HG03103 (cell line): ENCODE data around the gene TMEM170A.
"Not testable (repeated sequence)": the region's sequence is repeated elsewhere in the genome, so short reads cannot be mapped to it uniquely, and the experiment has no call there.

Experiments used
- ATAC-seq: cut with Tn5 transposase; IDR thresholded peaks from one replicate; pipeline ENCODE4 v1.9.1; 2021; ENCODE audit warnings: low read depth; ENCODE audit not compliant: unreplicated experiment

Gene TMEM170A, protein sequence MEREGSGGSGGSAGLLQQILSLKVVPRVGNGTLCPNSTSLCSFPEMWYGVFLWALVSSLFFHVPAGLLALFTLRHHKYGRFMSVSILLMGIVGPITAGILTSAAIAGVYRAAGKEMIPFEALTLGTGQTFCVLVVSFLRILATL

DNA sequence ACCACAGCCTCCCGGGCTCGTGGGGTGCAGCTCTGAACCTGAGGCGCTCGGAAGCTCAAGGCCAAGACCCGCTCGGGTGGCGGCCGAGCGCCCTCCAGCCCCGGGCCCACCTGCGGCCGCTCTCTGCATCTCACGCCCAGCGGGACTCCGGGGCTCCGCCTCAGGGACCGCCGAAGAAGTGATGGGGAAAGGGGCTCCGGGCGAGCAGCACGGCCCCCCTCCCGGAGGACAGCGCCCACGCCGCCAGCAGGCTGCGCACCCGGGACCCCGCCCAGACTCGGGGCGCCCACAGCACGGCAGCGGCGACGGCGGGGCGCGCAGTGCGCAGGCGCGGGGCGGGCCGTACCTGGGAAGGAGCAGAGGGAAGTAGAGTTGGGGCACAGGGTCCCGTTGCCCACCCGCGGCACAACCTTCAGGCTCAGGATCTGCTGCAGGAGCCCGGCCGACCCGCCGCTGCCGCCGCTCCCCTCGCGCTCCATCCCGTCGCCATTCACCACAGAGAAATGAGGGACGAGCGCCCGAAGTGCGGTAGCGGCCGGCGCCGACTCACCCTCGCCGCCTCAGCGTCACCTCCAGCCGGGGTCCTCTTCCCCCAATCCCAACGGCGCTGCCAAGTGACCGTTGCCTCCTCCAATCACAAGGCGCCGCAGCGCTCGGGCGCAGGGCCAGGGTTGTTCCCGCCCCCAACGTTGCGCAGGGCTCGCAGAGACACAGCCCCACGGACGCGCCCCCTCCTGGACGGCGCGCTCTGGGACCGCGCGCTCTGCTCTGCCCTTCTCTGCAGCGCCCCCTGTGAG, at the start of gene TMEM170A:
TMEM170A (minus strand) TSS at position 568 of the 797 bp plus-strand sequence; CDS start at position 479, 89 bp downstream.
- ATAC-seq, result peak; percentile 81

DNA sequence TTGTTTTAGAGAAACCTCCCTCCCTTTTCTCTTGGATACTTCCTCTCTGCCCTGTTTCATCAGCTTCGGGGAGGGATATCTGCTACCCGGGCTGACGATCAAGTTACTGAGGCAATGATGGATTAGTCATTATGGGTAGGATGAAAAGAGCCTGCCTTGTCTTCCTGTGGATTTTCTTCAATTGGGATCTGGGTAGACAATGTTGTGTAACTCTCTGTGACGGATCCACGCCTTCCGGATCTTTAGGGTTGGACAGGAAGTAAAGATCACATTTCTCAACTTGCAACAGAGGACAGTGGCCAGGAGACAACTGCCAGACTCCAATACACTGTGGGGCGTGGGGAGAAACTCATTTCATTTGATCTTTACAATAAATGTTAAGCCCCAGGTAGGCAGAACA, 42.1 kb upstream of the TMEM170A start:
- no peak for ATAC-seq

DNA sequence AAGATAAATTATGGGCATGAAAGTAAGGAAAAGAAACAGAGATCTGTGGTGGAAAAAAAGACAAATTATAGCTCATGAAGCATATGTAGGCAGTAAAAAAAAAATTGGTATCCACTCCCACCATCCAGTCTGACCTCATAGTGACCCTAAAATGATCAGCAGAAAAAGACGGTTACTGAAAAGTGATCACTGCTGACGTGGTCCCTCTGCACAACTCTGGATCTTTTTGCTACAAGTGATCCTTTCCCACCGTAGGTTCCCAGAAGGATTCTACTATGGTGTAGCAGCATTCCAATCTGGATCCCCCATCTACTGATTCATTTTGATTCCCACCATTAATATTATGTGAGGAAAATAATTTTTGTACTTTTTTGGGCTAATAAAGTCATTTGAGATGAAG, 41.6 kb upstream of the TMEM170A start:
- no peak for ATAC-seq

DNA sequence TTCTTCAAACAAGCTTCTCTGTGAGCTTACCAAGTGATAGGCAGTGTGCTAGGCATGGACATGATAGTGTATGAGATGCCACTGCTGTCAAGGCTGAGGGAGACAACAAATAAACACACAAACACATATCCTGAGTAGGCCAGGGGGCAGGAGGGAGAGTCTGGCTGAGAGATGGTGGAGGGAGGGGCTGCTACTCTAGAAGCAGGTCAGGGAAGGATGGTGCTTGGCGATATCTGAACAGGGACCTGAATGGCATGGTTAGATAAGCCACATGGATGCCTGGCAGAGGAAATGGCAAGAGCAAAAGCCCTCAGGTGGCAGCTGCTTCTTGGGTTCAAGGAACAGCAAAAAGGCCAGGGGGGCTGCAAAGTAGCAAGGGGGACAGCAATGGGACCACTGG, 39.3 kb upstream of the TMEM170A start:
- no peak for ATAC-seq

DNA sequence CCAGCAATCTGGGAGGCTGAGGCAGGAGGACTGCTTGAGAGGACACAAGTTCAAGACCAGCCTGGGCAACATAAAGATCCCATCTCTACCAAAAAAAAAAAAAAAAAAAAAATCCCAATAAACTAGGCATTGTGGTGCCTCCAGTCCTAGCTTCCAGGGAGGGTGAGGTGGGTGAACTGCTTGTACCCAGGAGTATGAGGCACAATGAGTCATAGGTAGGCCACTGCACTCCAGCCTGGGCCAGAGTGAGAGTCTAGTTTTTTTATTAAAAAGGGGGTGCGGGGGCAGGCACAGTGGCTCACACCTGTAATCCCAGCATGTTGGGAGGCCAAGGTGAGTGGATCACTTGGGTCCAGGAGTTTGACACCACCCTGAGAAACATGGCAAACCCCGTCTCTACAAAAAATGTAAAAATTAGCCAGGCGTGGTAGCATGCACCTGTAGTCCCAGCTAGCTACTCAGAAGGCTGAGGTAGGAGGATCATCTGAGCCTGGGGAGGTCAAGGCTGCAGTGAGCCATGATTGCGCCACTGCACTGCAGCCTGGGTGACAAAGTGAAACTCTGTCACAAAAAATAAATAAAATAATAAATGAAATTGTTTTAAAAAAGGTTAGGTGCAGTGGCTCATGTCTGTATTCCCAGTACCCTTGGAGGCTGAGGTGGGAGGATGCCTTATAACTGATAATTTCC, 38.6 kb upstream of the TMEM170A start:
- no peak for ATAC-seq

DNA sequence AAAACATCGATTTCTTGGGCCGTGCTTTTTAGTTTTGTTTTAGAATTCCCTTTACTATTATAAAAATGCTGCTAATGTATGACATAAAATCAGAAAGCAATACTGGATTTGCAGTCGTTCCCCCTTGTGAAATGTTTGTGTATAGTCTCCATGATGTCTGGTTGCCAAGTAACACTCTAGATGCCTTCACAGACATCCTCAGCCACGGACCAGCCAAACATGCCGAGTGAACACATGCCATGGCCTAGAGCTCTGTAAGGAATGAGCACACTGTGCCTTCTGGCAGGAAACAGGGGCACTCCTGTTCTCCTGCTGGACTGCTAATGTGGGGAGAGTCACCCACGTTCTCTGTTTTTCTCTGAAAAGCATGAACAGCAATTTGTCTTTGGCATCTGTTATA, 37.3 kb upstream of the TMEM170A start:
- not testable (repeated sequence) for ATAC-seq

DNA sequence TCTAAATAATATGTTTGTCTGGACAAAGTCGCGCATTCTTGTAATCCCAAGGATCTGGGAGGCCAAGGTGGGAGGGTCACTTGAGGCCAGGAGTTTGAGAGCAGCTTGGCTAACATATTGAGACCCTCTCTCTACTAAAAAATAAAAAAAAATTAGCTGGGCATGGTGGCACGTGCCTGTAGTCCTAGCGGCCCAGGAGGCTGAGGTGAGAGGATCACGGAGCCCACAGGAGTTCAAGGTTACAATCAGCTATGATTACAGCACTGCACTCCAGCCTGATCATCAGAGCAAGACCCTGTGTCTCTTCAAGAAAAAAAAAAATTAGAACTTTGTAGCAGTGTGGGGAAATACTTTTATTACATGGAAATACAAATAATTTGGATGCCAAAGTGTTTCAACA, 36.9 kb upstream of the TMEM170A start:
- ATAC-seq, result no peak

DNA sequence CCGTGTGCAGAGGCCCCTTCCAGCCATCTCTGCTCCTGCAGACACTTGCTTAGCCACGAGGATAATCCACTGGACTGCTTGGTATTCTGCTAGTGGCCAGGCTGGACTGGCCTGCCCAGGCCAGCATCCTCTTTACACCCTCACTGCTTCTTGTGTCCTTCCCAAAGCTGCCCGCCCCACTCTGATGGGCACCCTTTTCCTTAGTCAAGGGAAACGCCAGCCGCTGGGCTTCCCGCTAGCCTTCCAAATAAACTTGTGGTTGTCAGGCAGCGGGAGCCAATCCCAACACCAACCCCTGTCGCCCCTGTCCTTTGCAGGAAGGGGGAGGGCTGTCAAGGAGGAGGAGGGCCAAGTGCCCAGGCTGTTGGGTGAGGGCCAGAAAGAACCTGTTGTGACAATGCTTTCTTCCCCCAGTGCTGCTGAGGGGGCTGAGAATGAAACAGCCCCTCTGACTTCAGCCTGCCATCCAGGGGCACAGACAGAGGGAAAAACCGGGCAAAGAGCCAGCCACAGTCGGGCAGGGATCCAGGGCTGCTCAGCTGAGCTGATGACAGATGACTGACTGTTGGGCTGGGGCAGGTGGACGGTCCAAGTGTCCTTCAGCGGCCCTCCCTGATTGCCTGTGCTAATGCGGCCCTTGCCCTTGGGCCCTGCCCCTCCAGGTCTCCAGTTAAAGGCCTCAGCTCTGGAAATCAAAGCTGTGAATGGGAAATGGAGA, 34.3 kb upstream of the TMEM170A start:
- ATAC-seq, result not testable (repeated sequence)

DNA sequence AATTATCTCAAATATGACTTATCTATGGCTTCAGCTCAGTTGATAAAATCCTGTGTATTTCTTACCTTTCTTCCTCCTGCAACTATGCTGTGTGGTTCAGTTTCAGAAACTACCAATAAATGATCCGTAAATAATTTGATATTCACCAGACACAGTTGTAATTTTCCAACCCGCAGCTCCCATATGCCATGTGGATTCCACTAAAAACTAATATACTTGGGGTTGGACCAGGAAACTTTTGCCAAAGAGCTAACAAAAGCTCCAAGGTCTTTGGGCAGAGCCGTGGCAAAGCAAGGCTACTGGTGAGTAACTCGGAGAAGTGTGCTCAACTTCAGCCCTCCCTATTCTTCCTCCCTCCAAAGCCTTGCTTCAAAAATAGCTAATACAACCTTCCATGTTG, 33.1 kb upstream of the TMEM170A start:
- no peak for ATAC-seq

DNA sequence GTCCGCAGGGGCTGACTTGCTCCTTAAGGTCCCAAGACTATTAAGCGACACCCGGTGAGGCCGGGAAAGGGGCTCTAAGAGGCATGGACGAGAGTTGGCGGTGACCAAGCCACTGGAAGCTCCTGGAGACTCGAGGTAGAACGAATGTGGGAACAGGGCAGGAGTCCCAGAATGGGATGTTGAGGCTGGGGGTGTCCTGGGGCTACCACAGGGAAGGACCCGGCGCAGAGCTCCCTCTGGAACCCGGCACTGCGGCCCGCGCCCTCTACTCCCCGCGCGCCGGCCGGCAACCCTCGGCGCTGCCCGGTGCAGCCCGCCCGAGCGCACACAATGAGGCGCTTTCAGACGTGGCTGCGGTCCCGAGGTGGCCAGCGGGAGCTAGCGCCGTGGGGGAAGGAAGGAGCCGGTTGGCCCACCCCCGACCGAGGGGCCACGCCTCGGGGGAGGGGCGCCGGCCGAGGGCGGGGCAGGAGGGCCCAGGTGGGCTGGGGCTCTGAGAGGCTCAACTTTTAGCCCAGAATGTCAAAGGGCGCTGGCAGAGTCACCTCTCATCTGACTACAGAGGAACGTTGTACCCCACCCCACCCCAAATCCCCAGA, 30.7 kb upstream of the TMEM170A start, which contains the start of gene CHST6:
CHST6 (minus strand) TSS at position 366 of the 599 bp plus-strand sequence. CDS start 15,613 bp downstream, outside the sequence.
- peak; percentile 91 for ATAC-seq

DNA sequence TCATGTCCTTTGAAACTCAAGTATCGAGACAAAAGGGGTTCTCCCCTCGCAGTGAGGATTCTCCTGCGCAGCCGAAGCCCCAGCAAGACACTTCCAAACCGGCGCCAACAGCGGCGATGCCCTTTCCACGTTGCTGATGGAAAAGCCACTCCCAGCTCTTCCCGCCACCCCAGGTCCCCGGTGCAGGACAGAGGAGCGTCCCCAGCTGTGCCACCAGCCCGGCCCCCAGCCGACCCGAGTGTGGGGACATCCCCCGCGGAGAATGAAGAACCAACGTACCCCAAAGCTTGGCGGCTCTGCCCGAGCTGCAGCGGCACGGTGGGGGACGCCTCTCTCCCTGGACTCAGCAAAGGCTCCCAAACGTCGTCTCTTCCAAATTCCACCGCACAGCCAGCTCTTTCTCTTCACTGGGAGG, 30.2 kb upstream of the TMEM170A start:
- no peak for ATAC-seq

DNA sequence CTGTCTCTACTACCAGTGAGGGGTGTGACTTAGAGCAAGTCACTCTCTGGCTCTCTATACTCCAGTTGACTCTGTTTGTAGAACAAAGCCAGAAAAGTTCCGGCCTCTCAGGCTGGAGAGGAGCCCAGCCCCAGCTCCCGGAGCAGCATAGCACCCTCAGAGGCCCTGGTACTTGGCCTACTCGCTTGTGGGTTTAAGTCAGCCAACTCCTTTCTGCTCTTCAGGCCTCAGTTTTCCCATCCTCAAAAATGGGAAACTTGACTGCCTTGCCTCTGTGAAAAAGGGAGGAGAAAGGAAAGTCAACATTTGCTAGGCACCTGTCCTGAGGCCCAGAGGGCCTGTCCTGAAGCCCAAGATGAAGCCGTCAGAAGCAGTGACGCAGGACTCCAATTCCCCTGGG, 29.7 kb upstream of the TMEM170A start:
- ATAC-seq, result no peak

DNA sequence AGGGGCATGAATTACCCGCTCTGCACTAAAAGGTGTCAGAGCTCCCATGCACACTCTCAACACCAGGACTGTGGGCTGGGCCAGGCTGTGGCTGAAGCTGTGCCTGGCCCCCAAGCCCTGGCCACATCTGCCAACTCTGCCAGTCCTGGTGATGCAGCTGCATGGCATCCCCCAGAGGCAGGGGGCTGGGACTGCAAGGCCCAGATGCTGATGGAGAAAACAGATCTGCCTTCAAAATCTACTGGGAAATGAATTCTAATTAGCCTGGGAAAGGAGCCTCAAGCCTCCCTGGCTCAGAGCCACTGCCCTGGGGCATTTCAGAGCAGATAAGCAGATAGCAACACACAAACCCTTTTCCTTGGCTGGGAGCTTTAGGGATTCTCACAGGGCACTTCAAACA, 27.4 kb upstream of the TMEM170A start:
- no peak for ATAC-seq

DNA sequence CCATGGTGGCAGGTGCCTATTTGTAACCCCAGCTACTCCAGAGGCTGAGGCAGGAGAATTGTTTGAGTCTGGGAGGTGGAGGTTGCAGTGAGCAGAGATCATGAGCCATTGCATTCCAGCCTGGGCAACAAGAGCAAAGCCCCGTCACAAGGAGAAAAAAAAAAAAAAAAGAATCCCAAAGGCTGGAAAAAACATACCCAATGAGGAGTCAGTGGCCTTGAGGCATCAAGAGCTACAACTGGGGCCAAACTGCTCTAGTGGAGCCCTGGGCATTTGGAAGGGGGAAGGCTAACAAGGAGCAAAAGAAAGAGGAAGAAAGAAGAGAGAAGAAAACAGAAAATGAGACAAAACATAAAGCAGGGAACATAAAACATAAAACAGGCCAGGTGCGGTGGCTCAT, 23.8 kb upstream of the TMEM170A start:
- ATAC-seq, result no peak

DNA sequence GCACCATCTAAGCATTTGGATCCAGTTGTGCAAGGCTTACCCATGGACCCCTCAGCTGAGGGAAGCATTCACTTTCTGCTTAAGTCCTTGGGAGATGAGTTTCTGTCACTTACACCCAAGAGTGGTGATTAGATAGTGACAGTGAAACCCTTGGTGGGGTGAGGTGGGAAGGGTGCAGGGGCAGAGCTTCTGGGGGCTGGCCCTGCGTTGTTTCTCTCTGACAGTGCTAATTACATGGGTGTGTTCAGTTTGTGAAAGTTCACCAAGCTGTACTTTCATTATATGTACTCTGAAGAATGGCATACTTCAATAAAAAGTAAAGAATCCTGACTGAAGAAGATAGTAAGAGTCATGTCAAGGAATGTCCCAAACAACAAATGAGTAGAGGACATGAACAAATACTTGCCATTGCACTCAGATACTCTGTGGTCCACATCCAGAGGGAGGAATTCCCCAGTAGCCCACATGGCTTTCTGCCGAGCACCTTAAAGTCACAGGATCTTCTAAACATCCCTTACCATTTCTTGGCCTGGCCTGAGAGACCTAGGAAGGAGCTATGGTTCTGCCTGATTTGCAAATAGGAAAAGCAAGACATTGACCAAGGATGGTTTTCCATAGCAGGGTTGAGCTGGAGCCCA, 22.3 kb upstream of the TMEM170A start:
- ATAC-seq, result peak; percentile 46

DNA sequence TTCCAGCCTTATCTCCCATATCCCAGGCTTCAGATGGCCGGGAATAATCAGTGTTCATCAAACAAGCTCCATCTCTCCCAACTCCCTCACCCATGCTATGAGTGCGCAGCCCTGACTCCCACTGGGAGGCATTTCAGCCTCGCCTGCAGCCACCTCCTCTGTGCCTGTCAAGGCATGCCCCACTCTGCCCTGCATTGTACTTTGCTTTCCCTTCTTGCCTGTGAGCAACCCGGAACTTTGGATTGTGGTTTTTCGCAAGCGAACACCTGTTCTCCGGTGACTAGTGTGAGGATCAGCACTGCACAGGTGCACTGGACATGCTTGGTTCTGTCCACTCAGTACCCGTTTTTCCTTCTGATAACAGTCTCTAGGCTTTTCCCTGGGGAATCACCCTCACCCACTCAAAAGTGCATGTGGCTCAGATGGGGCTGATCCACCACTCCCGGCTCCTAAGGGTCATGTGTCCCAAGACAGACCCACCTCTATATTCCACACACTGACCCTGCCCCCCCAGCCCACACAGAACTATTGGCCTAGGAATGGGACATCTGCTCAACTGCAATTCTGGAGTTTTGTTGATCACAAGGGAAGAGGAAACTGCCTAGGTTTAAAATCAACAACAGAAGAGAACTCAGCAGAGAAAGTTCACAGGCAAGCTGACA, 21.7 kb upstream of the TMEM170A start:
- no peak for ATAC-seq

DNA sequence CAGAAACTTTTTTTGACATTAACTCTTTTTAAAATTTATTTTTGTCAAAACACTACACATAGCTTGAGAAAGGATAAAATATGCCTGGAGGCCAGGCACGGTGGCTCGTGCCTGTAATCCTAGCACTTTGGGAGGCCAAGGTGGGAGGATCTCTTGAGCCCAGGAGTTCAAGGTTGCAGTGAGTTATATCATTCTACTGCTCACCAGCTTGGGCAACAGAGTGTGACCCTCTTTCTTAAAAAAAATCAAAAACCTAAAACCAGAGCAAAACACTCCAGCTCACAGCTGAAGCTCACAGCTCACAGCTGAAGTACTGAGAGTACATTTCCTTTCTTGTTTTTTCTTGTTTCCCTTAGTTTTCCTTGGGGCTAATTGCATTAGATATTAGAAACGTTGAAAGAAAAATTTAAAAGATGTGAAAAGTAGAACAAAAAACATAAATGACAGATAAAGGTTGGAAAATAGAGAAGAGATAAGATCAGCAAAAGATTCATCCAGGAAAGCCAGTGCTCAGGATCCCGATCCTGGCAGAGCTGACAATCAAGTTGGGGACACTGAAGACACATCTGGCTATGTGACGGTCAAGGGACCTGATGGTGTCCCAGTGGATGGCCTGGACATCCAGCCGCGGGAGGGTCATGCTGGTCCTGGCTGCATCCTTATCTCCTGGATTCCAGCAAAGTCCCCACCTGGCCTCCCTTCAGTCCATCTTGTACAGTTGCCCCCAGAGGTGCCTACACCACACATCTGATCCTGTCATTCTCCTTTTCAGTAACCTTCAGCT, 20.9 kb upstream of the TMEM170A start:
- no peak for ATAC-seq

DNA sequence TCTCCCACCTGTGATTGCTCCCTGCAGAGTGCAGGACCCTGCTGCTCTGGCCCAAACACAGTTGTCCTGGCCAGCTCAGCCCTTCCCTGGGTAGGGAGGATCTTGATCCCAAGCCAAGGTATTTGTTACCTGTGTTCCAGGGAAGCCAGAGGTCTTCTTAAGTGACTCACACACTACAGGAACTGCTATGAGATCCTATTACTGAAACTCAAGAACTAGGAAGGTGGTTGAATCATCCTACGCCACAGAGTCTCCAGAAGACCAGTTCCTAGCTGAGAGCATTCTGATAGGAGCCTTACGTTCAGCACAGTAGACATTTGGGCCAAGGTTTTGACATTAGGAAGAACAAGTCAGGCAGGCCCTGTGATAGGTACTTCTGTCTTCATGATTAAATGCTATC, 18.7 kb upstream of the TMEM170A start:
- ATAC-seq, result no peak
